ENCODE data around the gene ROCK1. TPM values are rescaled to one million over a fixed set of nuclear protein-coding genes. Genes with fewer than 3 reads are reported as not detected.

The ROCK1 gene
- total RNA-seq, 1 donor from 2014 or later: 66.2 TPM

DNA sequence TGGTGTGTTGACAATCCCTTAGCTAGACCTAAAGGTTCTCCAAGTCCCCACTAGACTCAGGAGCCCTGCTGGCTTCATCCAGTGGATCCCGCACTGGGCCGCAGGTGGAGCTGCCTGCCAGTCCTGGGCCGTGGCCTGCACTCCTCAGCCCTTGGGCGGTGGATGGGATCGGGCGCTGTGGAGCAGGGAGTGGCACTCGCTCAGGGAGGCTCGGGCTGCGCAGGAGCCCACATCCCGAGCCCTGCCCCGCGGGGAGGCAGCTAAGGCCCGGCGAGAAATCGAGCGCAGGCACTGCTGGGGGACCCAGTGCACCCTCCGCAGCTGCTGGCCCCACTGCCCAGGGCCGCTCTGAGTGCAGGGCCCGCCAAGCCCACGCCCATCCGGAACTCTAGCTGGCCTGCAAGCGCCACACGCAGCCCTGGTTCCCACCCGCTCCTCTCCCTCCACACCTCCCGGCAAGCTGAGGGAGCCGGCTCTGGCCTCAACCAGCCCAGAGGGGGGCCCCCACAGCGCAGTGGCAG, 20.8 kb upstream of the ROCK1 start:
- peaks cover 3% of the 10 kb centered on the region for H3K9me3 Mint-ChIP-seq
- no peak overlapping the region for H3K27ac ChIP-seq

DNA sequence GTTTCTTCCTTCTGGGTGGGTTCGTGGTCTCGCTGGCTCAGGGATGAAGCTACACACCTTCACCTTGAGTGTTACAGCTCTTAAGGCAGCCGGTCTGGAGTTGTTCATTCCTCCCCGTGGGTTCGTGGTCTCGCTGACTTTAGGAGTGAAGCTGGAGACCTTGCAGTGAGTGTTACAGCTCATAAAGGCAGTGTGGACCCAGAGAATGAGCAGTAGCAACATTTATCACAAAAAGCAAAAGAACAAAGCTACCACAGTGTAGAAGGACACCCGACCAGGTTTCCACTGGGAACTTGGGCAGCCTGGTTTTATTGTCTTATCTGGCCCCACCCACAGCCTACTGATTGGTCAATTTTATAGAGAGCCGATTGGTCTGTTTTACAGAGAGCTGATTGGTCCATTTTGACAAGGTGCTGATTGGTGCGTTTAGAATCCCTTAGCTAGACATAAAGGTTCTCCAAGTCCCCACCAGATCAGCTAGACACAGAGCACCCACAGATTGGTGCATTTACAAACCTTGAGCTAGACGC, 20.1 kb upstream of the ROCK1 start:
- Mint-ChIP-seq H3K27me3 (ENCODE audit: insufficient read depth, low read depth) (no peaks in the 10 kb centered on the region), H3K9me3 (peaks cover 3% of the 10 kb centered on the region), H3K4me3 (no peak overlapping the region), H3K4me1 (no peaks in the 10 kb centered on the region), H3K27ac (no peak overlapping the region), H3K36me3 (no peaks in the 10 kb centered on the region)
- Histone ChIP-seq H3F3A (ENCODE audit: low read depth) (no peaks in the 10 kb centered on the region), H2AFZ (replicated peaks) (no peak overlapping the region), H3K9me3 (ENCODE audit: low read depth) (no peaks in the 10 kb centered on the region), H4K20me1 (ENCODE audit: low read depth) (no peaks in the 10 kb centered on the region), H3K4me2 (no peak overlapping the region), H3K4me1 (no peaks in the 10 kb centered on the region), H3K9ac (no peak overlapping the region), H3K36me3 (no peaks in the 10 kb centered on the region), H3K4me3 (no peak overlapping the region), H3K27ac (no peak overlapping the region), H3K27me3 (no peaks in the 10 kb centered on the region), H3K79me2 (ENCODE audit: low read depth) (no peaks in the 10 kb centered on the region)
- DNase-seq (ENCODE audit: low spot score): no peak
- TF ChIP-seq, protein P1, sequence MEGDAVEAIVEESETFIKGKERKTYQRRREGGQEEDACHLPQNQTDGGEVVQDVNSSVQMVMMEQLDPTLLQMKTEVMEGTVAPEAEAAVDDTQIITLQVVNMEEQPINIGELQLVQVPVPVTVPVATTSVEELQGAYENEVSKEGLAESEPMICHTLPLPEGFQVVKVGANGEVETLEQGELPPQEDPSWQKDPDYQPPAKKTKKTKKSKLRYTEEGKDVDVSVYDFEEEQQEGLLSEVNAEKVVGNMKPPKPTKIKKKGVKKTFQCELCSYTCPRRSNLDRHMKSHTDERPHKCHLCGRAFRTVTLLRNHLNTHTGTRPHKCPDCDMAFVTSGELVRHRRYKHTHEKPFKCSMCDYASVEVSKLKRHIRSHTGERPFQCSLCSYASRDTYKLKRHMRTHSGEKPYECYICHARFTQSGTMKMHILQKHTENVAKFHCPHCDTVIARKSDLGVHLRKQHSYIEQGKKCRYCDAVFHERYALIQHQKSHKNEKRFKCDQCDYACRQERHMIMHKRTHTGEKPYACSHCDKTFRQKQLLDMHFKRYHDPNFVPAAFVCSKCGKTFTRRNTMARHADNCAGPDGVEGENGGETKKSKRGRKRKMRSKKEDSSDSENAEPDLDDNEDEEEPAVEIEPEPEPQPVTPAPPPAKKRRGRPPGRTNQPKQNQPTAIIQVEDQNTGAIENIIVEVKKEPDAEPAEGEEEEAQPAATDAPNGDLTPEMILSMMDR (IDR thresholded peaks at IDR 0.05): no peak
- TF ChIP-seq EZH2 (IDR thresholded peaks at IDR 0.05): no peak
- TF ChIP-seq EZH2phosphoT487 (IDR thresholded peaks at IDR 0.05): no peak

More for the DNA sequence above, 20.8 kb upstream of the ROCK1 start:
- no peaks in the 10 kb centered on the region for H3K27me3 Mint-ChIP-seq (ENCODE audit: insufficient read depth, low read depth)
- TF ChIP-seq, protein P1 (IDR thresholded peaks at IDR 0.05): no peak
- TF ChIP-seq EZH2 (IDR thresholded peaks at IDR 0.05): no peak
- TF ChIP-seq EZH2phosphoT487 (IDR thresholded peaks at IDR 0.05): no peak
- no peak overlapping the region for H3K4me3 ChIP-seq
- no peaks in the 10 kb centered on the region for H4K20me1 ChIP-seq (ENCODE audit: low read depth)
- H3K4me1 ChIP-seq: no peaks in the 10 kb centered on the region
- no peaks in the 10 kb centered on the region for H3K36me3 Mint-ChIP-seq
- H3K36me3 ChIP-seq: no peaks in the 10 kb centered on the region
- no peak overlapping the region for H3K9ac ChIP-seq
- H3K79me2 ChIP-seq (ENCODE audit: low read depth): no peaks in the 10 kb centered on the region
- no peaks in the 10 kb centered on the region for H3K4me1 Mint-ChIP-seq
- DNase-seq (ENCODE audit: low spot score): no peak
- H3K4me3 Mint-ChIP-seq: no peak overlapping the region
- H3K9me3 ChIP-seq (ENCODE audit: low read depth): no peaks in the 10 kb centered on the region
- no peak overlapping the region for H3K4me2 ChIP-seq
- no peak overlapping the region for H2AFZ ChIP-seq (replicated peaks)
- H3K27me3 ChIP-seq: no peaks in the 10 kb centered on the region
- no peak overlapping the region for H3K27ac Mint-ChIP-seq
- H3F3A ChIP-seq (ENCODE audit: low read depth): no peaks in the 10 kb centered on the region

DNA sequence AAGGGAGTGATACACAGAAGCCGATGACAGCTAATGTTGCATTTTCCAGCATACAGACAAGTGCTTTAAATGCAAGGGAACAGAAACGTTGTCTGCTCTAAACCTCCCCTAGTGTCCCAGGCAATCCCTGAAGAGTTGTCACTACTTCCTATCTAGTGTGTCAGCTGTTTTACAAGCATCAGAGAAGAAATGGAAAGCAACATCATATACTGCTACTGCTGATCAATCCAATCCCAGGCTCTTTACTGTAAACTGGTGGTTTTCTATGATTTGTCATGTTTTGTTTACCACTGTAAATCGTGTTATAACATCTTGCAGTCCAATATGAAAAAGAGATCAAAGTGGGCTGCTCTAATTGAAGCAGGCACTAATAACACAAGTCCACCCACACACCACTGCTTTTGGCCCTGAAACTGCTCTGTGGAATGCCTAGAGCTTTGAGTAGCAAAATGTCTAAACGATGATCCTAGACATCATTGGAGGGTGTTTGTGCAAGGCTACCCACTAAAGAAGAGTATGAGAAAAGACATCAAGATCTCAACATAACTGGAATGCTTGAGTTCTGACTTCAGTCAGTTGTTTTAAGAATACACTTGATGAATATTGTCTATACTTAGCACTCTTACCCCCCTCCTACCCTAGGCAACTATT, 18.1 kb upstream of the ROCK1 start:
- Mint-ChIP-seq H3K4me3 (no peak overlapping the region), H3K27ac (no peak overlapping the region), H3K9me3 (peaks cover 3% of the 10 kb centered on the region), H3K27me3 (ENCODE audit: insufficient read depth, low read depth) (no peaks in the 10 kb centered on the region), H3K36me3 (no peaks in the 10 kb centered on the region), H3K4me1 (no peaks in the 10 kb centered on the region)
- H3K9ac ChIP-seq: no peak overlapping the region
- H3K4me2 ChIP-seq: no peak overlapping the region
- H3F3A ChIP-seq (ENCODE audit: low read depth): no peaks in the 10 kb centered on the region
- no peaks in the 10 kb centered on the region for H3K79me2 ChIP-seq (ENCODE audit: low read depth)
- H3K36me3 ChIP-seq: no peaks in the 10 kb centered on the region
- no peaks in the 10 kb centered on the region for H3K9me3 ChIP-seq (ENCODE audit: low read depth)
- no peaks in the 10 kb centered on the region for H3K4me1 ChIP-seq
- DNase-seq (ENCODE audit: low spot score): no peak
- H3K27ac ChIP-seq: no peak overlapping the region
- no peak overlapping the region for H3K4me3 ChIP-seq
- no peak for TF ChIP-seq EZH2 (IDR thresholded peaks at IDR 0.05)
- no peak for TF ChIP-seq EZH2phosphoT487 (IDR thresholded peaks at IDR 0.05)
- TF ChIP-seq, protein P1 (IDR thresholded peaks at IDR 0.05): no peak
- no peaks in the 10 kb centered on the region for H4K20me1 ChIP-seq (ENCODE audit: low read depth)
- no peaks in the 10 kb centered on the region for H3K27me3 ChIP-seq
- no peak overlapping the region for H2AFZ ChIP-seq (replicated peaks)
